ENCODE measurements around the gene SFXN3. TPM values are rescaled to one million over a fixed set of nuclear protein-coding genes. Genes with fewer than 3 reads are reported as not detected.
A peak's percentile ranks its signal among the peaks of the same experiment; 100 is the strongest.

Gene SFXN3
- total RNA-seq, 1 donor from 2014 or later = 5.2 TPM

- peak; percentile 86 for DNase-seq
- H3K27me3 Mint-ChIP-seq (ENCODE audit: unreplicated experiment) = peaks cover 10% of the 10 kb centered on the region
- TF ChIP-seq, protein P1, sequence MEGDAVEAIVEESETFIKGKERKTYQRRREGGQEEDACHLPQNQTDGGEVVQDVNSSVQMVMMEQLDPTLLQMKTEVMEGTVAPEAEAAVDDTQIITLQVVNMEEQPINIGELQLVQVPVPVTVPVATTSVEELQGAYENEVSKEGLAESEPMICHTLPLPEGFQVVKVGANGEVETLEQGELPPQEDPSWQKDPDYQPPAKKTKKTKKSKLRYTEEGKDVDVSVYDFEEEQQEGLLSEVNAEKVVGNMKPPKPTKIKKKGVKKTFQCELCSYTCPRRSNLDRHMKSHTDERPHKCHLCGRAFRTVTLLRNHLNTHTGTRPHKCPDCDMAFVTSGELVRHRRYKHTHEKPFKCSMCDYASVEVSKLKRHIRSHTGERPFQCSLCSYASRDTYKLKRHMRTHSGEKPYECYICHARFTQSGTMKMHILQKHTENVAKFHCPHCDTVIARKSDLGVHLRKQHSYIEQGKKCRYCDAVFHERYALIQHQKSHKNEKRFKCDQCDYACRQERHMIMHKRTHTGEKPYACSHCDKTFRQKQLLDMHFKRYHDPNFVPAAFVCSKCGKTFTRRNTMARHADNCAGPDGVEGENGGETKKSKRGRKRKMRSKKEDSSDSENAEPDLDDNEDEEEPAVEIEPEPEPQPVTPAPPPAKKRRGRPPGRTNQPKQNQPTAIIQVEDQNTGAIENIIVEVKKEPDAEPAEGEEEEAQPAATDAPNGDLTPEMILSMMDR (IDR thresholded peaks at IDR 0.05; ENCODE audit: partially characterized antibody, unreplicated experiment) = peak; percentile 84
- H3K9me3 Mint-ChIP-seq (ENCODE audit: unreplicated experiment) = peaks cover 15% of the 10 kb centered on the region
- H3K4me3 Mint-ChIP-seq (ENCODE audit: unreplicated experiment) = no peak overlapping the region
- H3K36me3 Mint-ChIP-seq (ENCODE audit: unreplicated experiment) = no peaks in the 10 kb centered on the region
- H3K4me1 Mint-ChIP-seq (ENCODE audit: low read depth, unreplicated experiment) = peaks cover 17% of the 10 kb centered on the region
- peak overlapping the region; percentile 26 for H3K27ac Mint-ChIP-seq (ENCODE audit: unreplicated experiment)
Measured at GRCh38 chr10:101012525-101013364, 18.3 kb upstream of the SFXN3 start.

DNA sequence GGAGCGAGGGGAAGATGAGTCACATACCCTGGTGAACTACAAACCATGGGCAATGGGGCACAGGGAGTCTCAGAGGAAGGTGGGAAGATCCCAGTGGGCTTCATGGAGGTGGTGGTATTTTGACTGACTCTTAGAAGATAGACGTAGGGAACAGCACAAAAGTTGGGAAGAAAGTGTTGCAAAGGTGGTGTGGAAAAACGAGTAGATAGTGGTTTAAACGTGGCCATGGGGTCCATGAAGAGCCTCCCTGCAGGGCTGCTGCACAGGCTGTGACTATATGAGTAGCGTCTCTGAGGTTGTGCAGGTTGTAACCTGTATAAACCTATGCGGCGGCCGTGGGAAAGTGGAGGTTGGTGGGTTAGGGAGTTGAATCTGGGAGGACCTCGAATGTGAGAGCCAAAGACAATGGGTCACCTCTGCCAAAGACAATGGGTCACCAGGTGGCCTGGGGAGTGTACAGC is 17.6 kb upstream of the SFXN3 start:
- H3K4me3 Mint-ChIP-seq (ENCODE audit: unreplicated experiment) = peak overlapping the region; percentile 1
- H3K9me3 Mint-ChIP-seq (ENCODE audit: unreplicated experiment) = peaks cover 17% of the 10 kb centered on the region
- TF ChIP-seq, protein P1 (IDR thresholded peaks at IDR 0.05; ENCODE audit: partially characterized antibody, unreplicated experiment) = no peak
- DNase-seq = no peak
- peaks cover 11% of the 10 kb centered on the region for H3K27me3 Mint-ChIP-seq (ENCODE audit: unreplicated experiment)
- no peaks in the 10 kb centered on the region for H3K36me3 Mint-ChIP-seq (ENCODE audit: unreplicated experiment)
- no peak overlapping the region for H3K27ac Mint-ChIP-seq (ENCODE audit: unreplicated experiment)
- peaks cover 17% of the 10 kb centered on the region for H3K4me1 Mint-ChIP-seq (ENCODE audit: low read depth, unreplicated experiment)

- Mint-ChIP-seq H3K27me3 (ENCODE audit: unreplicated experiment) (peaks cover 14% of the 10 kb centered on the region), H3K9me3 (ENCODE audit: unreplicated experiment) (peaks cover 19% of the 10 kb centered on the region), H3K36me3 (ENCODE audit: unreplicated experiment) (no peaks in the 10 kb centered on the region), H3K4me1 (ENCODE audit: low read depth, unreplicated experiment) (peaks cover 18% of the 10 kb centered on the region), H3K27ac (ENCODE audit: unreplicated experiment) (peak overlapping the region; percentile 8), H3K4me3 (ENCODE audit: unreplicated experiment) (no peak overlapping the region)
- TF ChIP-seq, protein P1 (IDR thresholded peaks at IDR 0.05; ENCODE audit: partially characterized antibody, unreplicated experiment) = peak; percentile 76
- DNase-seq = peak; percentile 93
Measured at GRCh38 chr10:101014230-101014884, 16.7 kb upstream of the SFXN3 start.

- TF ChIP-seq, protein P1 (IDR thresholded peaks at IDR 0.05; ENCODE audit: partially characterized antibody, unreplicated experiment) = no peak
- H3K27ac Mint-ChIP-seq (ENCODE audit: unreplicated experiment) = no peak overlapping the region
- no peaks in the 10 kb centered on the region for H3K36me3 Mint-ChIP-seq (ENCODE audit: unreplicated experiment)
- H3K27me3 Mint-ChIP-seq (ENCODE audit: unreplicated experiment) = peaks cover 16% of the 10 kb centered on the region
- H3K4me3 Mint-ChIP-seq (ENCODE audit: unreplicated experiment) = no peak overlapping the region
- no peak for DNase-seq
- H3K4me1 Mint-ChIP-seq (ENCODE audit: low read depth, unreplicated experiment) = peaks cover 18% of the 10 kb centered on the region
- H3K9me3 Mint-ChIP-seq (ENCODE audit: unreplicated experiment) = peaks cover 19% of the 10 kb centered on the region
Measured at GRCh38 chr10:101014966-101015581, 16.0 kb upstream of the SFXN3 start.

Data from glutamatergic neuron (in vitro differentiated cells).